Right renal cortex interstitium (tissue), 3 donors: ENCODE measurements around the gene MBNL1. TPM values are rescaled to one million over a fixed set of nuclear protein-coding genes. Genes with fewer than 3 reads are reported as not detected.
A peak's percentile ranks its signal among the peaks of the same experiment; 100 is the strongest.
"Not testable (repeated sequence)": the region's sequence is repeated elsewhere in the genome, so short reads cannot be mapped to it uniquely, and the experiment has no call there.

Experiments used
- DNase-seq, 3 donors: peaks; one replicate each; pipeline ENCODE4 v3.0.0-alpha.2; 2013; ENCODE audit warnings: low read depth in 3 of 3, low spot score in 2 of 3
- polyA plus RNA-seq, 3 donors: library from polyadenylated mRNA; unstranded; fragments of 120-200 nt; gene quantifications; one replicate each; pipeline ENCODE4 v1.2.1, GENCODE V29; 2013; ENCODE audit not compliant: insufficient read length in 3 of 3

The MBNL1 gene
- polyA plus RNA-seq, 3 donors: 50.4 to 54.4 (median 50.8) TPM

DNA sequence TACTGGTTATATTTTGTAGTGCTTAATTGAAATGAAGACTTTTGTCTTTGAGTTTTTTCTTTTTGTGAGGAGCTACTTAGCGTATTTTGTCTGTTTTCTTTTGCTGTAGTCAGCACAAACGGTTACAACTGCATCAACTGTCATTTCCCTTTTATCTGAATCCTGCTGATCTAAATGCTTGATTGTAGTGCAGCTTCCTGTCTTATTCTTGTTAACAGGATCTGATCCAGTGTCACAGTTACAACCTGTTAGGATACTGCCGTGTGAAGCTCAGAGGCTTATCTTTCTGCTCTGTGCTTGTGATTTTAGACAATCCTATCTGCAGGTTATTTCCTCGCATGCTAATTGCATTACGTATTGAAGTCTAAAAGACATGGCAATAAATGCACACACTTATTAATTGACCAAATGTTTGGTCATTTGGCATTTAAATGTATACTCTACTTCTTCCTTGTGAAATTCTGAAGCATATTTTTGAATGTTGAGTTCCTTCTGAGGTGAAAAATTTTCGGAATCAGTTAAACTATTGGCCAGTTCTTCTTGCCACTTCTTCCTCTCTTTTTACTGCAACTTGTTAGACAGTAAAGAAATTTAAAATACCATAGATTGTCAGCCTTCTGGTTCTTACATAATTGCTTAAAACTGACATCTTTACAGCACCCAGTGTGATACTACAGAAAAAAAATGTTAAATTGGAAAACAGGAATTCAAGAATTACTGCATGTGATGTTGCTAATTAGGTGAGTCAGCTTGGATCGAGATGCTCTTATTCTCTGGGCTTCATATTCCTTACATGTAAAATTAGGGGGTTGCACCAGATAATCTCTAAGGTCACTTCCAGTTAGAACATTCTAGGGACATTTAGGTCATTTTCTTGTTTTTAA is 168.2 kb downstream of the MBNL1 start:
- no peak for DNase-seq

DNA sequence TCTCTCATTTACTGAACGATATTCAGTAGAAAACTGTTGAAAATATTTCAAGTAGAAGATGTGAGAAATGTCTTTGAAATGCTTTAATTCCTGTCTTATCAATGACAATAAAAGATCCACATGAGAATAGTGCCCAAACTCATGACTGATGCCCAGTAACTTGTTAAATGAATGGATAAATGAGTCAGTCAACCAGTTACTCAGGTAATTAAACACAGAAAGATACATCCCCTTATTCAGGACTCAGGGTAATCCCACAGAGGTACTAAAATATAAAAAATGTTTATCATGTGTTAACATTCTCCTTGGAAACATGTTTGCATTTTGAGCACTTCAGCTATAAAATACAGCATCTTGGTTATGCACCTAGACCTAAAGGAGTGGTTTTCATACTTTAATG is 169.5 kb downstream of the MBNL1 start:
- DNase-seq: no peak

DNA sequence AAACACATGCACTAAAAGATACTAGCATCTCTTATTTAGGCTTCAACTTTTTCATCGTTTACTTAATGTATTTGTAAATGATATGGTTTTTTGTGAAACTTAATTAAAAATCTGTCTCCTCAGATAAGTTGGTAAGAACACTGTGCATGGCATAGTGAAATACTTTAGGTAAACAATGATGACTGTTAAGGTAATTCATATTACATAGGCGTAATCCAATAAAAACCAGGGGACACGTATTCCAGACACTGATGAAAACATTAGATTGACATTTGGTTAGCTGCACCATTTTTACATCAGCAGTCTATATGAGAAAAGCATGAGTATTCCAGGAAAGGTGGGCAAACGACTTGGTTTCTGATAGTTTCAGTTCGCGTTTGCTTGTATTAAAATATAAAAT is 170.0 kb downstream of the MBNL1 start:
- DNase-seq: no peak

DNA sequence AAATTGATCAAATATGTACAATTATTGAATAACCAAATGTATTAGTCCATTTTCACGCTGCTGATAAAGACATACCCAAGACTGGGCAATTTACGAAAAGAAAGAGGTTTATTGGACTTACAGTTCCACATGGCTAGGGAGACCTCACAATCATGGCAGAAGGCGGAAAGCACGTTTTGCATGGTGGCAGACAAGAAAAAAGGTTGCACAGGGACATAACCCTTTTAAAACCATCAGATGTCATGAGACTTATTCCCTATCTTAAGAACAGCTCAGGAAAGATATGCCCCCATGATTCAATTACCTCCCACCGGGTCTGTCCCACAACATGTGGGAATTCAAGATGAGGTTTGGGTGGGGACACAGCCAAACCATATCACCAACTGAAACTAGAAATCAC is 171.5 kb downstream of the MBNL1 start:
- not testable (repeated sequence) for DNase-seq

DNA sequence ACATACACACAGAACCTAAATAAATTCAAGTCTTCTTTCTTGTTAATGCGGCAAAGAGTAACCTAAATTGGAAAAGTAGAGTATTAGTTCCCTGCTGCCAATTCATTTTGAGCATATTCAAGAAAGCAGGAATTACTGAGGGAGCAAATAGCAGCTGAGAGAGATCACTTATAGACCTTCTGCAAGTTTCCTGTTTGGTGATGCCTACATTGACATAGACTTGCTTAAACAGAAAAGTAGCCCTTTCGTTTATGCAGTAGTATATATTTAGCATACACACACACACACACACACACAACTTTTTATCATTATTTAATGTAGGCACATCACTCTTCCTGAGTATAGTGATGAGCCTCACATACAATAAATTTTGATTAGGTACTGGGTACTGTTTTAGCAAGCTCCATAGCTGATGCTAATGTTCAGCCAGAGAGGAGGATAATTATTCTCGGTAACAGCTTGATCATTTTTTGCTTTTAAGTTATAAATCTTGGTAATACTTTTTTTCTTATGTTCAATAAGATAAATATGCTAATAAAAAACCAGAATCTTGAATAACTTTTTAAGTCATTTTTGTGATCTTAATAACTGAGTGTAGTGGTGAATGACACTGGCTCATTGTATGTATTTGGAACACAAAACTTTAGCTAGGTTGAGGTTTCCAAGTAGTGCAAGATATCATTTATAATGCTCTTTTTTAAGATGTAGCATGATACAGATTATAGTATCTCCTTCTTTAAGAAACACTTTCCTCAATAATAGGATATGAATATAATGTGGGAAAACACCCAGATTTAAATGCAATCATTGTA is 174.7 kb downstream of the MBNL1 start:
- no peak for DNase-seq

DNA sequence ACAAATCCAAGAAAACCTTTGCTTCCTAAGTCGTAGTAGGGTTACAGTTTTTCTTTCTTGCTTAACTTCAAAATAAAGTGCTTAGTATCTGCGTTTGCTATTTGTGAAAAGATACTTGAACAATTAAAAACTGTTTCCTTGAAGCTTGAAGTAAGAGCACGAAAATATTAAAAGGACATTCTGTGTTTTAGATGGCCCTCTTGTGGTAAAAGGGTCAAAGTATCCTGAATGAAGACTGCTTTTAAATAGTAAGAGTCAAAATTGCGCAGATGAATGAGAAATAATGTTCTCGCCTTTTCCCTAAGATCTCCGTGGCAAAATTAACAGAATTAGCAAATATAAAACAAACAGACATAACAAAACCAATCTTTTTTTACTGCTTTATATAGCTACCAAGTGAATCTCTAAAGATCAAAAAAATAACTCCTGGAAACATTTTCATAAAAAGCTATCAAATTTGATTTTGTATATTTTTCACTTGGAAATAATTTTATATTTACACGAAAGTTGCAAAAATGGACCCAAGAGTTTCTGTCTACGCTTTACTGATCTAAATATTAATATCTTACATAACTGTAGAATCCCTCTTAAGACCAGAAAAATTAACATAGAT is 175.4 kb downstream of the MBNL1 start:
- peak in 2 of 3 donors; percentile 23 to 27 for DNase-seq

DNA sequence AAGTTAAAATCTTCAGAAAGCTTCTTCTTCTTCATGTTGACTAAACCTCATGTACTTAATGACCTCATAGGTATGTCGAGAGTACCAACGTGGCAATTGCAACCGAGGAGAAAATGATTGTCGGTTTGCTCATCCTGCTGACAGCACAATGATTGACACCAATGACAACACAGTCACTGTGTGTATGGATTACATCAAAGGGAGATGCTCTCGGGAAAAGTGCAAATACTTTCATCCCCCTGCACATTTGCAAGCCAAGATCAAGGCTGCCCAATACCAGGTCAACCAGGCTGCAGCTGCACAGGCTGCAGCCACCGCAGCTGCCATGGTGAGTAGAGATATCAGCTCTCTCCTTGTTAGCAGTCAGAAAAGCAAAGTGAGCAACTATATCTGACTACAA is 176.5 kb downstream of the MBNL1 start:
- no peak for DNase-seq

DNA sequence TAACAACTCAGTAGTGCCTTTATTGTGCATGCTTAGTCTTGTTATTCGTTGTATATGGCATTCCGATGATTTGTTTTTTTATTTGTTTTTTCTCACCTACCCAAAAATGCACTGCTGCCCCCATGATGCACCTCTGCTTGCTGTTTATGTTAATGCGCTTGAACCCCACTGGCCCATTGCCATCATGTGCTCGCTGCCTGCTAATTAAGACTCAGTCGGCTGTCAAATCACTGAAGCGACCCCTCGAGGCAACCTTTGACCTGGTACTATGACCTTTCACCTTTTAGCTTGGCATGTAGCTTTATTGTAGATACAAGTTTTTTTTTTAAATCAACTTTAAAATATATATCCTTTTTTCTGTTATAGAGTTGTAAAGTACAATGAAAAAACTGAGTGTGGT is 177.8 kb downstream of the MBNL1 start:
- no peak for DNase-seq

DNA sequence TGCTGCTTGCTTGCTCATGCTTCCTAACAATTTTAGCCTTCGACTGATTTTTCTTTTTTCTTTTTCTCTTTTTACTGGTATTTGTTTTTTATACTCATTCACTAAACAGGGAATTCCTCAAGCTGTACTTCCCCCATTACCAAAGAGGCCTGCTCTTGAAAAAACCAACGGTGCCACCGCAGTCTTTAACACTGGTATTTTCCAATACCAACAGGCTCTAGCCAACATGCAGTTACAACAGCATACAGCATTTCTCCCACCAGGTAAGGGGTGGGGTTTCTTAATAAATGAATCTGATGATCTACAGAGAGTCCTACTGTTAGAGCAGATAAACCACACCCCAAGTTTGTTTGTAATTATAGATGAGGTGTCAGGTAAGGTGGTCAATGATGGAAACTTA is 178.8 kb downstream of the MBNL1 start:
- DNase-seq: no peak

DNA sequence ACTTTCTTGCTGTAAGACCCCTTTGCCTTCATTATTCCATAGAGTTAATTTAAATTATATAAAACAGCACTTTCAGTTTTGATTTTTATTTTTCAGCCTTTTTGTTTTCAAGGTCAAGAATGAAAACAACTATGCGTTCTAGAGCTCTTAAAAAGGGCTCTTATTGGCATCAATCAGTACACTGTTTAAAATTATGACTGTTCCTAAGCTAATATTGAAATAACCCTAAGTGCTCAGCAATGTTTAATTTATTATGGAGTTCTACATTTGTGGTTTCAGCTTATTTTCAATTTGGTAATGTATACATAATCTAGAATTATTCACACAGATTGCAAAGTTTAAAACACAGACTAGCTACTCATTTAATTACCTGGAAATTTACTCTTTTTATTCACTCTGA is 179.4 kb downstream of the MBNL1 start:
- no peak for DNase-seq

DNA sequence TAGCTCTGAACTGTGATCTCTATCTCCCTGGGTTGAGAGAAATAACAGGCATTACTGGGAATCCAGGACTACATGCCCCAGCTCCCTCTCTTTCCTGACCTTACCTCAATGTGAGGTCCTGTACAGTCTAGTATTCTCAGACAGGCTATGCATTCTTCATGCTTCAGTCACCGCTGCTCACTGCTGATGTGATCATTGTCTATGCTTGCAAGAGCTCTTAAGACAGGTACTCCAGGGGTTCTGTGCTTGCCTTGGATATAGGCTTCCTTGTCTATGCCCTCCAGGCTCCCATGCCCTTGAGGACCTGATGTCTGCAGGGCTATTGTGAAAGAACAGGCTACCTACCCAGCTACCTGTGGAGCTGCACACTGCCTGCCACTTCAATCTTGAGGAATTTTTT is 183.6 kb downstream of the MBNL1 start:
- DNase-seq: no peak

DNA sequence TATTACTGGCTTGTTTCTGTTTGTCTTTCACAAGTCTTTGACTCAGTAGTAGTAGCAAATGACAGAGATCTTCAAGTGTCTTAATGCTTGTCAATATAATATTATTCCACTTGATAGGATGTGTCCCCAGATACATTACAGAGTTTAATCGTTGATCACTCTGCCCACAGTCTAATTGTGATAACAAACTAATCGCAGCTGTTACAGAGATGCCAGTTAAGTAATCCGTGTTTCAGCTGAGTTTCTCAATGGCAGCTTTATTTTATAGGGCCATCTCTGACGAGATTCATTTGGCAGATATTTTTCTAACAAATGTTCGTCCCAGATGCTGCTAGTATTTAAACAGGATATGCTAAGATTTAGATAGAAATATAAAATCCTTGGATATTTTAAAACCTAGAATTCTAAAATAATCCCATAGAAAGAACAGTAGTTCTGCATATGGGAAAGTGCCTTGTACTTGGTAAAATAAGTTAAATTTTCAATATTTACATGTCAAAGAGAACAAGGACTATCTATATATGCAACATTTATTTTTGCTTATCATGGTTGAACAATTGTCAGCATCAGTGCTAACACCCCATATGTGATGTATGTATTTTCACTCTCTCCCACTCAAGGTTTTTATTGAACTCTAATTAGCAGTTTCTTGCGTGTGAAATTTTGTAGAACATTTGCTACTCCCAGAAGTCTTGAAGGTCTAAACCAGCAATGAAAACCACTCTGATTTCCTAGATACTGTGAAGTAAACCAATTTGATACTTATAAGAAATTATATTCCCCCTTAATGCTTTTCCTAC is 185.5 kb downstream of the MBNL1 start:
- DNase-seq: no peak

DNA sequence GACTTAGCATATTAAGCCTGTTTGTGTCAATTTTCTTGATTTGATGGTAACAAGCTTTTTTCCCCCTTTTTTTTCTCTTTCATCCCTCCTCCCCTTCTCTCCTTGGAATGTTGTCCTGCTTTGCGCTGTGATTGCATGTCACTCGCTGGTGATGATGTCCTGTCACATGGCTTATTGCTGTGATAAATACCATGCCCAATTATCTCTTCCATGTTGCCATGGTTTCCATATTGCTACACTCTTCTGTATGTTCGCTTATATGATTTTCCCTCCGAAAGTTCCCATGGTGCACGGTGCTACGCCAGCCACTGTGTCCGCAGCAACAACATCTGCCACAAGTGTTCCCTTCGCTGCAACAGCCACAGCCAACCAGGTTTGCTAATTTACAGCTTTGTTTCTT is 187.3 kb downstream of the MBNL1 start:
- no peak for DNase-seq

DNA sequence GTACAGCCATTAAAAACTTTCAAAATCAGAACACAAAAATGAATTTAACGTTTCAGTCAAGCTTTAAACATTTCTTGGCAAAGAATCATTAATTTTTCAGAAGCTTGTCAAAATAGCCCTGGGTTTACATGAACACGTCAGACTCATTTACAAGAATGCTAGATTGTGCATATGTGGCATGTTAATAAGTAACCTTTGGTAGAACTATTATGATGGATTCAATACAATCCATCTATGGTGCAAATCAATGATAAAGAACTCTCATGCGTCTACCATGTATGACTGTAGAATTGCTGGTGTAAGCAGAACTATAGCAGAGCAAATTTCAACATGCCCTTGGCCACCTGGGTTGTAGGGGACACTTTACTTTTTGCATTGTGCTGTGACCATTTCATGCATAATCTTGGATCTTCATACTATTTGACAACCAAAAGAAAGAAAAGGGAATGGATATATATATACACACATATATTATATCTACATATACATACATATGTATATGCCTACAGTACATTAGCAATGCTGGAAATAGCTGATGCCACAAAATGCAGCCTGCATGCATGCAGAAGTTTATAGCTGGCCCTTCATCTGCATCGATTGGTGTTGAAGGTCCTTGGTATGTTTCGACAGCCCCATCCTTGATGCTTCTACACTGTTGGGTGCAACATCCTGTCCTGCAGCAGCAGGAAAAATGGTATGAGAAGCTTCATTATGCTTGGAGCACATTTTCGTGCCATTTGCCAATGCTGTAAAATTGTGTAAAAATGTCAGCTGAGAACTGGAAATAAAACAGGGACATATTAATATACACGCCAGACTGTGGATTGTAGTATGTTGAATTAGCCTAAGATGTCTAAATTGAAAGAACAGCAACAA is 189.0 kb downstream of the MBNL1 start:
- DNase-seq: no peak

DNA sequence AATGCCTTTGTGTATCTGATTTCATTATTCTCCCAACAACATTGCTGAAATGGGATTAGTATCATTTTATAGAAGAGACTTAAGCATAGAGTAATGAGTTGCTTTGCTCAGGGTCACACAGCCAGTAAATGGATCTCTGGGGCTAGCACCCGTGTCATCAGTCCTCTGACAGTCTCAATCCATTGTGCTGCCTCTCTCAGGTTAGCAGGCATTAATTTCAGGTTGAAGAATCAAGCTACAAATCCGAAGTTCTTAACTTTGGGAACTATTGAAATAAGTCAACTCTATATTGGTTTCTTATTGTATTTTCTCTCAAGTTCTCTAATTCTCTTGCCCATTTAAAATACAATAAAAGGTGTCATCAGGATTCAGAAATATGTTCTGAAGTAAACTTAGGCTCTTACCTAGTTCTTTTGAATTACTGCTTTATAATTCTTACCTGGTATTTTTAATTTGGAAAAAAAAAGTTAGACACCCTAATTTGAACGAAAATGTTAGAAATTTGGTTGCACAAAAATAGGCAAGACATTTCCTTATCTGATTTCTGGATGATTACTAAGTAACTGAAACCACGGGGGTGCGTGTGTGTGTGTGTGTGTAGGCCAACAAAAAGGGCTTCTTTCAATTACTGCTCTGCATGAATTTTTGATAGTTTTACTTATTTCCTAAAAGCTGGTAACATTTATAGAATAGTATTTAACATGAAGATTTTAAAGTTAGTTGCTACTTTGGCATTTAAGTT is 189.8 kb downstream of the MBNL1 start:
- DNase-seq: no peak

DNA sequence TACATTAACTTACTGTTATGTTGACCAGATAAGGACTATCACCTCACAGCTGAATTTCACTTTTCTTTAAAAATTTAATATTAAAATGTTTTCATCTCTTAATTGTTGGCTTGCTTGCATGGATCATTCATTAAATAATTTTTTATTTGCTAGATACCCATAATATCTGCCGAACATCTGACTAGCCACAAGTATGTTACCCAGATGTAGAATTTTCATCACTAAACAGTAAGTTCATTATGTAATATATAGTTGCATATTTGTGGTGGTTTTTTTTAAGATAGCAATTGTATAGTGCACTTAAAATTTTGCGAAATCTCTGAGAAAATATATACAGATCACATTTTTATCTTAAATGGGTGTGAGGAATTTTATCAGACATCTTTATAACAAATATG is 190.4 kb downstream of the MBNL1 start:
- DNase-seq: no peak

DNA sequence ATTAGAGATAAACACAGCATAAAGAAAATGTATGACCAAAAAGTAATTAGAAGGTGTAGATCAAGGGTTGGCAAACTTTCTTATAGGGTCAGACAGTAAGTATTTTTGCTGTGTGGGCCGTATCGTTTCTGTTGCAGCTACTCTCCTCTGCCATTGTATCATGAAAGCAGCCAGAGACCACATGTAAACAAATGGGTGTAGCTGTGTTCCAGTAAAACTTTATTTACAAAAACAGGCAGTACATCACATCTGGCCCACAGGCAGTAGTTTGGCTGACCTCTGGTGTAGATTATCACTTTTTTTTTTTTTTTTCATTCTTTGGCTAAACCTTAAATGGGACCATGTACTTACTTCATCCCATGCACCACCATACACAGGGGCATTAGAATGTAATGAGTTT is 190.8 kb downstream of the MBNL1 start:
- DNase-seq: no peak

DNA sequence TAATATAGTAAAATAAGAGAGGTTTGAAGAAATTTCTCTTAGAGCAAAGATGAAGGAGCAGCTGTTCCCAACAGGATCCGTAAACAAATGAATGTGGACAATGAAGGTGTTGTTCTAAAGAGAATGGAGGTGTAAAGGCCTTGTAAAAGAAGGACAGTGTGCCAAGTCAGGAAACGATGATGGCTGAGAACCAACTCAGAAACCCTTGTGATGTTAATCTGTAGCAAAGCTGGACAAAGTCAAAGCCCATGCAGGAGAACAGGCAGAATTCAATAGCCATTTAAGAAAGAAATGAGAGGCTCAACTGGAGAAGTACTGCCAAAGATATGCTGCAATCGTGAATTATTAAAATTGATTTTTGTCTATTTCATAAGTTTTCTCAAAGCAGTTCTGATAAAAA is 192.2 kb downstream of the MBNL1 start:
- DNase-seq: no peak

DNA sequence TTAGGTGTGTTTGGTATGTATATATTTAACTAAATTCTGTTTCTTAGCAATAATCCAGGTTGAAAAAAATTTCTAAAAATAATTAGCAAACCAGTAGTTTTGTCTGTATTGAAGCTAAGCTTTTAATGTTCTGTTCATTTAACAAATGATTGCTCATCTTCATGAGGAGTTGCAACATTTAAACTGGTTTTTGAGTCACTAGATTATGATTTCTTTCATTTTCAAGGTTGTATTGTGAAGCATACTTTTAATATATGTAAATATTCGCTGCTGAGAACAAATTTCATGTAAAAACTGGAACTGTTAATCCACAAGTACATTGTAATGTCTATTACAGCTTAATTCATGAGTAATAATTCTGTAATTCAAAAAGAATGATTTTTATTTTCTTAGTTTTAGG is 192.7 kb downstream of the MBNL1 start:
- DNase-seq: no peak
